CD4-positive, alpha-beta T cell treated with Interleukin-6 for 4 hours (primary cell): Measurements from ENCODE around the gene IL12A.

Experiments used
- DNase-seq: peaks from one replicate; pipeline ENCODE4 v3.0.0-alpha.2; 2020; ENCODE audit warnings: mixed read lengths

Gene IL12A

GRCh38 chr3:159988617-159989271 is at the start of gene IL12A:
IL12A (plus strand) TSS chr3:159988835.
- peak; percentile 85 for DNase-seq

GRCh38 chr3:159941038-159942000 is 47.3 kb upstream of the IL12A start:
- DNase-seq, result no peak

DNA sequence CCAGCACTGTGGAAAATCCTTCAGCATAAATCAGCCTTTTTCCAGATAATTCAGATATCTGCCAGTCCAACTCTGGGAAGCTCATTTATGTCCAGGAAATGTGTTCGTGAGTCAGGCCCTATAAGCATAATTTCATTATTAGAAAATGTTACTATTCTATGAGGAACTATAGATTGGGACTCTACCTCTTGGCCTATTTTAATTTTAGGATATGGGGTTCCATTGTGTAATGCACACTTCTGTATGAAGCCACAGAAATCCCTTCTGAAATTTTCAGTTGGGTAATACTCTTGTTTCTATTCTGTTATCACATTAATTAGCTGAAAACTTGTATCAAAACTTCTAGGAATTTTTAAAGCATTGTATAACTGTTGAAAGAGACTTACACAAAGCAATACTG is 43.9 kb upstream of the IL12A start:
- no peak for DNase-seq

DNA sequence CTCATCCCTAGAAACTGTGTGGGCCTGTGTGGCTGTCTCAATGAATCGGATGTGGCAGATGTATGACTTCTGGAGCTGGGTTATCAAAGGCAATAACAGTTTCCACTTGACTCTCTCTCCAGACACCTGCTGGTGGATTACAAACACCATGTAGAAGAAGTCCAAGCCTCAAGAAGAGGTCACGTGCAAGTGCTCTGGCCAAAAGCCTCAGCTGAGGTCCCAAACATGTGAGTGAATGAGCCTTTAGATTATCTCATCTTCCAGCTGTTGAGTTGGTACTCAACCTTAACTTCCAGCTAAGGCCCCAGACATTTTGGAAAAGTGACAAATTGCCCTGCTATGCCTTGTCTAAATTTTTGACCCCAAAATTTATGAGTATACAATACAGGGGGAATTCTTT is 42.7 kb upstream of the IL12A start:
- DNase-seq, result no peak

GRCh38 chr3:159947220-159947619 is 41.4 kb upstream of the IL12A start:
- DNase-seq, result no peak

GRCh38 chr3:159948429-159949144 is 40.0 kb upstream of the IL12A start:
- DNase-seq, result no peak

GRCh38 chr3:159950156-159950898 is 38.3 kb upstream of the IL12A start:
- no peak for DNase-seq

DNA sequence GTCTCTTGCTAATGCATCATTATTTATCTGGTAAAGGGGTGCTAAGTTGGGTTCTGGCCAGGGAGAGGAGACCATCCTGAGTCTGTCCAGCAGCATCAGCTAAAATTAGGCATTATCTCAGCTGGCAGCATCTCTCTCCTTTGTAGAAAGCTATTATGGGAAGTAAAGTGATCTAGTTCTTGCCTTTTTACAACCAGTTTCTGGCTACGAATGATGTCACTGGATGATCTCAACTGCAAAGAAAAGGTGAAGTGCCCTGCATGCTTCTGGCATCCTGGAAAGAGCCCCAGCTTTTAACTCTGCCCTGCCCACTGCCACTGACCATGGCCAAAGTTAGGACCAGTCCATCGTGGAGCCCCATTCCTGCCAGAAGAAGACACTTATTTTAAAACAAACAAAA is 37.1 kb upstream of the IL12A start:
- no peak for DNase-seq

DNA sequence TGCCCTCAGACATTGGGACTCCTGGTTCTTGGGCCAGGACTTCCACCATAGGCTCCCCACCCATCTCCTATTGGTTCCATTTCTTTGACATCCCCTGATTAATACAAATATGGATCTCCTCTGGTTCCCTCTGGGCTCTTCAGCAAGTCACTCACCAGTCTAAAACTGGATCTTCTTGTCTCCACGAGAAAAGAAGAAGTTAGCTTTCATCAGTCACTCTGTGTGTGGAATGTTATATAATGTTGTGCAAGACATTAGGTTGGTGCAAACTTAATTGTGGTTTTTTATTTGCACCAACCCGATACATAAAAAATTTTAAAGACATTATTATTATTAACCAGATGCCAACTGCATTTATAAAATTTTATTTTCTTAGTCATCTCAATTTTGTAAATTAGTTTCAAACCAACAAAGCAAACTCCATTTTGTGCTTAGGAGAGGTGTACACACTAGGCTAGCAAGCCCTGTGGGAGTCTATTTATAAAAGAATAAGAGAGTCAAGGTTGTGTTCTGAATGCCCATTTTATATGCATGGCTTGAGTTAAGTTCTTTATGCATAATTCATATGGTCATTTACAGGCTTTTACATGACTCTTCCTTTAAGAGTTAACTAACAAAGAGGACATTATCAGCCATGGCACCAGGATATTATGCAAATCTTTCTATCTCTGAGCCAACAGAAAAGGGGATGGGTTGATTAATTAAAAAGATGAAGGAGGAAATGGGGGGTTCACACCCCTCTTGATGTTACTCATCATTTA is 35.1 kb upstream of the IL12A start:
- DNase-seq, result no peak

DNA sequence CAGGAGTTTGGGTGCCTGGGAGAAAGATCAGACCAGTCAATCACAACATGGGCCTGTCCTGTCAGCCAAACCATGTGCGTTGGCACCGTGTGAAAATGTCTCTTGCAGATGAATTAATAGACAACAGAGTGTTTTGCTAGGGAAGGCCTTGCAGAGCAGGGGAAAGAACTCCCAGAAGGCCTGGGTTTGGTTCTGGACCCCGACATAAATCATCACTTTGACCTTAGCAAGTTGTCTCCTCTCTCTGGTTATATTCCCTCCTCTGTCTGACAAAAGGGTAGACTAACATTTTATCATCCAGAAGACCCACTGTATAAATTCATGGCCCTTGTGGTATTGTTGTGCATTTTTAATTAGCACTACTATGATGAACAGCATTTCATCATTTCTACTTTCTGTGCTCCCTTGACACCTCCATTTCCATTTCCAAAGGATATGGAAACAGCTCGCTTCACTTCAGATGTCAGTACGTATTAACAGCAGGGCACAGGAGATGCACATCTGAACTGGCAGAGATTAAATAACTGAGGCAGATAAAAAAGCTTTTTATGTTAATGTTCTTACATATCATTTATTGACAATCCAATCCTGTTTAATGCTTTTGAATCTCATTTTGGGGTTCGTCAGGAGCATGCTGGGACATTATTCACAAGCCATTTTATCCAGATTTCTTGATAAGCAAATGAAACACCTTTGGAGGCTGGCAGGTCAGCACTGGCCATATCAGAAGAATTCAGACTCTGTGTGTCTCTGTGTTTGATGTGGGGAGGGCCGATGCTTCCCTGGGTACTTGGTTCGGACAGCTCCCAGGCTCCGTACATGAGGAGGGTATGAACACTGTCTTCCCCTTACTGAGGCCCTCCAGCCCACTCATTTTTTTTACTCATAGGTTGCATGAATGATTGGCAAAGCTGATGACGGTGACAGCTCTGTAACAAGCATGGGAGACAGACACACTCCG is 28.2 kb upstream of the IL12A start:
- no peak for DNase-seq

- DNase-seq, result no peak
Observed at GRCh38 chr3:159964166-159964973, 24.3 kb upstream of the IL12A start.

DNA sequence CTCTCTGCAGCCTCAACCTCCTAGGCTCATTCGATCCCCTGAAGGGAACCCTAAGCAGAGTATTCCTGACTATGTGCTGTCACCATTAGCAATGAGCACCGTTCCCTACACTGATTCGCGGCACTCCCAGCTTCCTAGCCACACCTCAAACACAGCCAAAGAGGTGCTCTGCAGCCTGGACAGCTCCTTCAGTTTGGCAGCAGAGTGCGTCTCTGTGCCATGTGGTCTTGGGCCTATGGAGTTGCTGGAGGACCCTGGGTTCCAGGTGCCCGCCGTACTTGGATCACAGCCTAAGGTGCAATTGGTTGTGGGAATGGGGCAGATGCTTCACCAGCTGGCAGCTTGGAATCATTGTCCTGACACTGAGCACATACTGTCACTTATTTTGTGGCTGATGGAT is 17.3 kb upstream of the IL12A start:
- no peak for DNase-seq

DNA sequence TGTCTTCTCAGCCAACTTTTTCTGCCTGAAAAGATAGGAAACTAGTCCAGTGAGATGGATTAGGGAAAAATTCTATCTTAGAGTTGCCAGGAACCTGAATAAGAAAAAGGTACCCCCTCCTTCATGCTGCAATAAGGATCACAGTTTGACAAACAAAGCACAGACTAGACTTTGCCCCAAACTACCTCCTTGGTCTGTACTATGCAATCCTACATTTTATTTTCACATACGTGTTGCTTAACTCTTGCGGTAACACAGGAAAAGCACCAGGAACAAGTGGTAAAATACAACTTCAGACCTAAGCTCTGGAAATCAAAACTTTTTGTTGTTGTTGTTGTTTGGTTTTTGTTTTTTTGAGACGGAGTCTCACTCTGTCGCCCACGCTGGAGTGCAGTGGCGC is 11.3 kb upstream of the IL12A start:
- DNase-seq, result no peak

DNA sequence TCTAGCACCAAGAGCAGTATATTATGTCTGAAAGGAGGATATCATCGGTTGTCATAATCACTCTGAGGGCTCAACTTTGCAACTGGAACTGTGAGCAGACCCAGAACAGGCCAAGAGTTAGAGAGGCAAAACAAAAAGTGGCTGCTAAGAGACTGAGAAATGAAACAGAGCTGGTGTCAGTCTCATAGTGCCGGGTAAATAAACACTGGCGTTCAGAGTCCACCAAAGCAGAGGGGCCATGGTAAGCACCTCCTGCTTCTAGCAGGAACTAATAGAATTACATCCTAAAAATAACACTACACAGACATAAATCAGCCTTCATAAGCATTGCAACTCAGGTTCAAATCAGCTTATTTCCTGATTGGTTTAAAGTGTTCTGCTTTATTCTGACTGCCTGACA is 10.3 kb upstream of the IL12A start:
- no peak for DNase-seq

DNA sequence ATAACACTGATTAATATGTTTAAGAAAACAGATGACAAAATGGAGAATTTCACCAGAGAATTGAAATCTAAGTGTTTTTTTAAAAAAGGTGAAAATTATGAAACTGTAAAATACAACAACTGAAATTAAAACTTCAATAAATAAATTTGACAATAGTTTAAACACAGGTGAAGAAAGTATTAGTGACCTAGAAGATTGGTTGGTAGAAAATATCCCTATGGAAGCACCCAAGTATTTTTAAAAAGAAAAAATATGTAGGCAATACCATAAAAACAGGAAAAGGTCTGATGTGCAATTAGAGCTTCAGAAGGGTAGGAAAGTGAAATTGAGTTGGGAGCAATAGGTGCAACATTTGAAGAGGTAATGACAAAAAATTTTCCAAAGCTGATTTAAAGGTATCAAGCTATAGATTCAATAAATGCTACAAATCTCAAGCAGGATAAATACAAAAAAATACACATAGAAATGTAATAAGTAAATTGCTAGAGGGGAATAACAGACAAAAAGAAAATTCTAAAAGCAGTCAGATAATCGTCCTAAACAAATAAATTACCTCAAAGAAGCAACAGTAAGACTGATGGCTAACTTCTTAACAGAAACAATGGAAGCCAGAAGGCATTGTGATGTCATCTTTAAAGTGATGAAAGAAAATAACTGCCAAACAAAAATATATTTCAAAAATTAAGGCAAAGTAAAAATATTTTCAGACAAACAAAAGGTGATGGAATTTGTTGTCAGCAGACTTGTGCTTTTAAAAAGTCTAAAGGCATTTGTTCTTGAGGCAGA is 9.5 kb upstream of the IL12A start:
- no peak for DNase-seq

GRCh38 chr3:159982442-159982974 is 6.1 kb upstream of the IL12A start:
- DNase-seq, result no peak

- no peak for DNase-seq
Observed at GRCh38 chr3:159987291-159987711, 1.3 kb upstream of the IL12A start.

GRCh38 chr3:159989973-159990846 is 1.6 kb downstream of the IL12A start:
- DNase-seq, result no peak
